GM19397 (cell line): ENCODE results near the gene GCSH.

ENCODE experiments used
- ATAC-seq: cut with Tn5 transposase; IDR thresholded peaks from one replicate; pipeline ENCODE4 v1.9.1; 2021; ENCODE audit warnings: mild to moderate bottlenecking, moderate library complexity; ENCODE audit not compliant: unreplicated experiment

The GCSH gene

GRCh38 chr16:81060576-81061306 is 35.5 kb downstream of the GCSH start:
- ATAC-seq: no peak

DNA sequence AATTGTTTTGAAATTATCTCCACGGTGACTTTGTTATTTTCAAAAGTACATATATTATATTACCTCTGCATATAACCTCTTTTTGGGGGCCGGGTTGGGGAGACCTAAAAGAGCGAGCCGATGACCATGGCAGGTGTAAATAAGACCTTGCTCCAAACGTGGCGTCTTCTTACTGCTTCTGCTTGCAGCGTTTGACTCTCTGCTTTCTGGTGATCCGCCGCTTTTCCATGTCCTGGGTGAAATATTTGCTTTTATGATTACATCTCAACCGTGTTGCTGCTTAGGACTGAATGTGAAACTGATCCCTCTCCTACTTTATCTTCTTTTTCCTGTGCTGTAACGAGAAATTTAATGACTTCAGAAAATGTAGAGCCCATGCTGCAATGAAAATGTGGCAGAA is 42.4 kb downstream of the GCSH start:
- ATAC-seq: no peak

- no peak for ATAC-seq
Observed at GRCh38 chr16:81042821-81043220, 53.4 kb downstream of the GCSH start.

GRCh38 chr16:81041696-81042095 is 54.5 kb downstream of the GCSH start:
- no peak for ATAC-seq

DNA sequence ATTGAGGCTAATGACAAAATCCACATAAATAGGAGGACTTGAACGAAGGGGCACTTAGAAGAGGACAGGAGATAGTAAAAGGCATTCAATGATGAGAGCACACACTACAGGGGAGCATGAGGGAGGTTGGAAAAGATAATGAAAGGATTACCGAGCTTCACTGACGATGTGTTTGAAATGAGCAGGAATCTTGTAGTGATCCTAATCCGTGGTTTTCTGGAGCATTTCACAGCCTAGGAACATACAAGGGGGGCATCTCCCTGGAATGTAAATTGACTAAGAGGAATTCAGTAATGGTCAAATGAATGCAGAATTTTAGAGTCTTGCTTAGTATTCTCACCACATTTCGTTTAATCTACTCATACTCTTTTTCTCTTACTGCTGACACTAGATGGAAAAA is 55.4 kb downstream of the GCSH start:
- no peak for ATAC-seq

GRCh38 chr16:81040131-81040530 is 56.1 kb downstream of the GCSH start:
- ATAC-seq: no peak

DNA sequence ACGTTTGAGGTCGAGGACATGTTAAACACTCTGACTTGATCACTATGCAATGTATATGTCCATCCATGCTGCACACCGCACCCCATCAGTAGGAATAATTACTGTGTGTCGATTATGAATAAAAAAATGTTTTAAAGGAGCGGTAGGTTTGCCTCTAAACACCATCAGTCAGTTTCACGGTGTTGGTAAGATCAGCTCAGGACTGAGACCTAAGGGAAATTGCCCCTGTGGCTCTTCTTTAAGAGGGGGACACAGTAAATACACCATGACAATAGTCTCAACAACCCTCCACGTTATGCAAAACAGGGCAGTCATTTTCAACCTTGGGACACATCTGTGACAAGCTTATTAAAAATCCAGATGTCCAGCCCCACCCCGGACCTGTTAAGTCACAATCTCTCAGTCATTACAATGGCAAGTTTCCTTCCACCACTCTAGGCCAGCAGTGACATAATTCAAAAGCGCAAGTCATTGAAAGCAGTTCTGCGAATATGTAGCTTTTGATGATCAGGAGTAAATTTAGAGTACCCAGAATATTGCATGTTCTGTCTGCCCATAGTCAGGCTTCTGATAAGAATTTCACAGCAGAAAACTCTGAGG is 59.3 kb downstream of the GCSH start:
- ATAC-seq: no peak

- ATAC-seq: peak; percentile 55
Observed at GRCh38 chr16:81035975-81036750, 60.0 kb downstream of the GCSH start.

DNA sequence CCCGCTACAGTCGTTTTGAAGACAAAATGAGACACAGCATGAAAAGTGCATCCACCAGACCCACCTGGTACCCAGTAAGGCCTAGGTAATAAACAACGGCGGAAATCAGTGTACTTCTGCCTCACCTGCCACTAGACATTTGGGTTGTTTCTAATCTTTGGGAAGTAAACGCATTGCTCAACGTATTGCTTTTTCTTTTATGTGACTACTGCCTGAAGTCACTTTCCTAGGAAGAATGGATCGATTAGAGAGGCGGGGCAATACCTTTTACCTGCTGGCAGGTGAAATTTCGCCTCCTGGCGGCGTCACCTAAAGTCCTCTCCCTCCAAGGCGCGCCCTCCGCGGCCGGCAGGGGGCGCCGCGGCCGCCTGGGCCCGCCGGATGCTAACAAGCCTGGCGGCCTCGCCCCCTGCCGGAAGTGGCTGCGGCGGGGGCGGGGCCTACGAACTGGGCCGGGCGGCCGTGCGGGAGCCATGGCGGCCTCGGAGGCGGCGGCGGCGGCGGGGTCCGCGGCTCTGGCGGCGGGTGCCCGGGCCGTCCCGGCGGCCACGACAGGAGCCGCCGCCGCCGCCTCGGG is 60.7 kb downstream of the GCSH start, which contains the start of gene ATMIN:
ATMIN (plus strand) TSS at position 445 of the 577 bp plus-strand sequence; CDS start at position 474, 29 bp downstream.
- peak; percentile 90 for ATAC-seq
